ENCODE results near the gene WWOX. TPM values are rescaled to one million over a fixed set of nuclear protein-coding genes. Genes with fewer than 3 reads are reported as not detected.

Gene WWOX
- total and polyA plus RNA-seq, 2 of the 13 experiments (the other 11 are each of a cell fraction or from before 2014, with no cell fraction given): 9.1 to 37.4 TPM

DNA sequence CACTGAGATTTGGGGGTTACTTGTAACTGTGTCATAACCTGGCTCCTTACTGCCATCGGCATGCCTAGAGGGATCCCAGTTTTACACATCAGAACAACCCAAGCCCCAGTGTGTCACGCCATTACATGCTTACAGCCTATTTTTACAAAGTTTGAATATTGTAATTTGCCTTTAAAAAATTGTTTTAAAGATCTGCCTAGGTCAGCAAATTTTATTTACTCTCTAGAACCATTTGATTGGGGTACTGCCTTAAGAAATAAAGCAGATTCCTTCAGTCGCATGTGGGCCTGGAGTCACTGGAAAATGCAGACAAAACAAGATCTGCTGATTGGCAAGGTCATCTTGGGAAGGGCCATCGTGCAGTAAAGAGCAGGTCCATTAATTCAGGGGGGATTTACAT lies 566.9 kb downstream of the WWOX start:
- H3K27me3 ChIP-seq (ENCODE audit: control insufficient read depth in 1 of 2, insufficient read depth in 2 of 2, low read length in 2 of 2): no peaks in the 10 kb centered on the region
- H3K9ac ChIP-seq (ENCODE audit: insufficient read depth, low read depth, low read length): no peak overlapping the region
- no peak for FAIRE-seq
- H4K20me1 ChIP-seq (ENCODE audit: insufficient read depth, low read length): no peaks in the 10 kb centered on the region
- no peaks in the 10 kb centered on the region for H3K4me1 ChIP-seq (ENCODE audit: insufficient read depth, low read length)
- no peak overlapping the region for H2AFZ ChIP-seq (ENCODE audit: low read length)
- ChIA-PET POLR2A (no interaction called here), CTCF (ENCODE audit: low intra/inter-chr PET ratio, low total read pairs) (no interaction called here)
- TF ChIP-seq ZBTB39 (CRISPR knock-in tag; IDR thresholded peaks at IDR 0.05) (no peak), ZNF839 (CRISPR knock-in tag; IDR thresholded peaks at IDR 0.05; ENCODE audit: borderline replicate concordance) (no peak), MAFK (conservative IDR thresholded peaks at IDR 0.05 in 1 of 2, IDR thresholded peaks at IDR 0.05 in 1 of 2; ENCODE audit: low read length in 2 of 2) (peak; percentile 97 to 99), GMEB1 (CRISPR knock-in tag; IDR thresholded peaks at IDR 0.05; ENCODE audit: borderline replicate concordance) (no peak), TFDP2 (CRISPR knock-in tag; IDR thresholded peaks at IDR 0.05) (no peak), ZSCAN22 (CRISPR knock-in tag; IDR thresholded peaks at IDR 0.05) (no peak), MAFF (IDR thresholded peaks at IDR 0.05; ENCODE audit: low read depth, low read length) (peak; percentile 98), REPIN1 (CRISPR knock-in tag; IDR thresholded peaks at IDR 0.05; ENCODE audit: borderline replicate concordance, low read depth) (no peak)
- TF ChIP-seq, protein P1, sequence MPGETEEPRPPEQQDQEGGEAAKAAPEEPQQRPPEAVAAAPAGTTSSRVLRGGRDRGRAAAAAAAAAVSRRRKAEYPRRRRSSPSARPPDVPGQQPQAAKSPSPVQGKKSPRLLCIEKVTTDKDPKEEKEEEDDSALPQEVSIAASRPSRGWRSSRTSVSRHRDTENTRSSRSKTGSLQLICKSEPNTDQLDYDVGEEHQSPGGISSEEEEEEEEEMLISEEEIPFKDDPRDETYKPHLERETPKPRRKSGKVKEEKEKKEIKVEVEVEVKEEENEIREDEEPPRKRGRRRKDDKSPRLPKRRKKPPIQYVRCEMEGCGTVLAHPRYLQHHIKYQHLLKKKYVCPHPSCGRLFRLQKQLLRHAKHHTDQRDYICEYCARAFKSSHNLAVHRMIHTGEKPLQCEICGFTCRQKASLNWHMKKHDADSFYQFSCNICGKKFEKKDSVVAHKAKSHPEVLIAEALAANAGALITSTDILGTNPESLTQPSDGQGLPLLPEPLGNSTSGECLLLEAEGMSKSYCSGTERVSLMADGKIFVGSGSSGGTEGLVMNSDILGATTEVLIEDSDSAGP (CRISPR knock-in tag; IDR thresholded peaks at IDR 0.05; ENCODE audit: borderline replicate concordance): 0 out of 2 replicates have a peak, but pooled peaks have one; percentile 10
- in situ Hi-C loops (cut with HindIII; ENCODE audit: extremely low pct_ligation_motif_present, low pct_unique_long_range_greater_than_20kb) (no loop called here), intact Hi-C loops (cut with micrococcal nuclease; ENCODE audit: unreplicated experiment) (no loop called here)
- no peak for DNase-seq (ENCODE audit: low spot score)
- WGBS (ENCODE audit: low lambda C conversion rate): 89% methylated on average over 4 of the region's 4 CpGs
- no peaks in the 10 kb centered on the region for H3K9me3 ChIP-seq (ENCODE audit: low read length)
- H3K4me3 ChIP-seq (replicated peaks in 1 of 3; ENCODE audit: insufficient read depth in 1 of 3, low read depth in 2 of 3, low read length in 3 of 3): no peak overlapping the region
- no TSS peak for BruUV-seq (replicated peaks)
- no peaks in the 10 kb centered on the region for H3K36me3 ChIP-seq (replicated peaks in 1 of 2; ENCODE audit: control insufficient read depth in 1 of 2, insufficient read depth in 2 of 2, low read length in 2 of 2)
- no peaks in the 10 kb centered on the region for H3K79me2 ChIP-seq (ENCODE audit: insufficient read depth, low read length)
- ATAC-seq: no peak
- H3K27ac ChIP-seq (ENCODE audit: extremely low read length, insufficient read depth, low read length): no peak overlapping the region
- no peak overlapping the region for H3K4me2 ChIP-seq (ENCODE audit: low read depth, low read length)
